Psoas muscle (tissue), 8 donors: ENCODE data around the gene HOXA5. TPM values are rescaled to one million over a fixed set of nuclear protein-coding genes. Genes with fewer than 3 reads are reported as not detected.

Experiments
- ATAC-seq, 4 donors: fragments of 200-7000 bp; cut with Tn5 transposase; one replicate each; pipeline ENCODE4 v1.9.1; 2020; ENCODE audit warnings: moderate library complexity in 3 of 4, mild to moderate bottlenecking in 2 of 4
- DNase-seq, 2 donors: peaks; one replicate each; pipeline ENCODE4 v3.0.0-alpha.2; 2020
- H3K27ac ChIP-seq: fragments of 200-600 bp; one replicate; pipeline ENCODE4 v1.8.0; 2022
- H3K27me3 ChIP-seq, 3 donors: fragments of 200-600 bp in 1 of 3; one replicate each; pipeline versions ENCODE4 v1.6.1 to v1.8.0; 2013 to 2022; ENCODE audit warnings: low read length in 2 of 3, mild to moderate bottlenecking in 2 of 3, moderate library complexity in 1 of 3; ENCODE audit not compliant: insufficient read depth in 3 of 3
- H3K36me3 ChIP-seq, 2 donors: fragments of 200-600 bp in 1 of 2; one replicate each; pipeline versions ENCODE4 v1.6.1 to v1.8.0; 2013 to 2022; ENCODE audit warnings: low read depth in 1 of 2, mild to moderate bottlenecking in 1 of 2, moderate library complexity in 1 of 2; ENCODE audit not compliant: insufficient read depth in 1 of 2
- H3K4me1 ChIP-seq: fragments of 200-600 bp; one replicate; pipeline ENCODE4 v1.8.0; 2022
- H3K4me3 ChIP-seq: fragments of 200-600 bp; one replicate; pipeline ENCODE4 v1.8.0; 2022; ENCODE audit warnings: mild to moderate bottlenecking
- H3K9me3 ChIP-seq: fragments of 200-600 bp; one replicate; pipeline ENCODE4 v1.8.0; 2022
- CTCF ChIP-seq: fragments of 200-600 bp; IDR thresholded peaks from one replicate; pipeline ENCODE4 v1.8.0; 2022; ENCODE audit warnings: antibody characterized with exemption
- WGBS, 3 donors: extraction: QIAGEN DNeasy Blood & Tissue Kit; methylation state at CpG; one replicate each; pipeline versions ENCODE4 v1.1.6 to v1.1.7; 2013; 5-methylcytosine and 5-hydroxymethylcytosine counted together
- intact Hi-C, 2 donors: fragments of 100-400 bp; cut with DNase I; formaldehyde crosslinking; loops; one replicate each; pipeline versions ENCODE4 v1.11.0 to v1.14.2; 2022
- polyA plus RNA-seq, 3 donors: library from polyadenylated mRNA; stranded (reverse); fragments of 200-250 nt; gene quantifications; one replicate each; pipeline ENCODE4 v1.2.3, GENCODE V29; 2013
- total RNA-seq, 4 donors: library from RNA; stranded (reverse); fragmentation: NEBNext Ultra II Directional in 2 of 4; extraction: Animal tissue kit (Norgen Biotek cat#: 25700) in 2 of 4; gene quantifications; one replicate each; pipeline versions ENCODE4 v1.2.1 to v1.2.4, GENCODE V29; 2021 to 2023
- donor health status: healthy with polysubstance abuse.
- donor health status: DM: no; HTN: no; CAD: no; lungs with moderate emphysema.
- donor health status: Bipolar disorder and iron deficiency.
- donor health status: healthy.
- donor health status: DM: yes; HTN: yes; CAD: no.
- donor health status: DM: no; HTN: no; CAD: no.
- donor health status: DM: no; HTN: no; CAD: no.
- donor health status: DM: yes; HTN: yes; CAD: no.

The HOXA5 gene
- total and polyA plus RNA-seq, 7 donors = 2.6 to 18.8 (median 6.6) TPM

GRCh38 chr7:27166531-27167505 is 23.3 kb upstream of the HOXA5 start:
- Histone ChIP-seq H3K4me3 (peak overlapping the region; percentile 79), H3K9me3 (no peaks in the 10 kb centered on the region), H3K4me1 (peaks cover 25% of the 10 kb centered on the region), H3K36me3 (no peaks in the 10 kb centered on the region), H3K27me3 (no peaks in the 10 kb centered on the region), H3K27ac (peak overlapping the region; percentile 92)
- TF ChIP-seq CTCF = no peak
- peak in 3 of 4 donors; percentile 3 to 16 (median 5) for ATAC-seq
- DNase-seq = peak; percentile 17 to 77
- intact Hi-C loops = loop anchor here (5.0 to 10.0 kb wide), 3 partner anchors 962 to 1602 kb away; partner anchors contain the start of genes CBX3 (in 1 of the 2) and HNRNPA2B1 (in 1 of the 2)
- 16 to 19% (median 17%) methylated on average over 50 of the region's 50 CpGs for WGBS, 3 donors

GRCh38 chr7:27165996-27166530 is 22.6 kb upstream of the HOXA5 start:
- no peaks in the 10 kb centered on the region for H3K36me3 ChIP-seq
- H3K4me3 ChIP-seq = peak overlapping the region; percentile 79
- no peaks in the 10 kb centered on the region for H3K27me3 ChIP-seq
- peaks cover 27% of the 10 kb centered on the region for H3K4me1 ChIP-seq
- 5 to 8% (median 5%) methylated on average over 46 of the region's 46 CpGs for WGBS, 3 donors
- ATAC-seq = peak in 3 of 4 donors; percentile 12 to 25 (median 15)
- H3K27ac ChIP-seq = peak overlapping the region; percentile 92
- peak in 1 of 2 donors; percentile 75 for DNase-seq
- TF ChIP-seq CTCF = no peak
- no peaks in the 10 kb centered on the region for H3K9me3 ChIP-seq
- intact Hi-C loops = loop anchor here (2.0 to 10.0 kb wide), 4 partner anchors 961 to 1601 kb away; partner anchors contain the start of genes CBX3 (in 1 of the 2) and HNRNPA2B1 (in 1 of the 2)

- peak; percentile 78 to 95 for DNase-seq
- WGBS, 3 donors = 1% methylated on average over 62 to 82 of the region's 82 CpGs
- Histone ChIP-seq H3K4me1 (peaks cover 28% of the 10 kb centered on the region), H3K27ac (peak within 1 kb of the TSS; percentile 92), H3K36me3 (no peaks in the 10 kb centered on the region), H3K4me3 (peak within 1 kb of the TSS; percentile 79), H3K27me3 (no peaks in the 10 kb centered on the region), H3K9me3 (no peaks in the 10 kb centered on the region)
- TF ChIP-seq CTCF = peak; percentile 5
- ATAC-seq = peak; percentile 25 to 71 (median 66)
- intact Hi-C loops = loop anchor here (2.0 to 10.0 kb wide), 4 partner anchors 961 to 1601 kb away; partner anchors contain the start of genes CBX3 (in 1 of the 2) and HNRNPA2B1 (in 1 of the 2)
These were observed 21.9 kb upstream of the HOXA5 start, which contains the start of gene HOXA9 for GRCh38 chr7:27165089-27165995. Gene HOXA9, minus strand, starts transcription at chr7:27165537. Its CDS starts 80 bp downstream, at chr7:27165457.
